Adrenal gland (tissue), 5 donors: ENCODE measurements around the gene VASH1.

Experiments used
- CTCF ChIP-seq, 6 experiments: fragments of 450-650 bp in 4 of 6; fragments of 200-600 bp in 2 of 6; sonication (generic) in 1 of 6; IDR thresholded peaks; 1 replicate in 5 of 6; 2 replicates in 1 of 6; pipeline versions ENCODE4 v1.5.1 to v1.8.0; 2016 to 2021; ENCODE audit warnings: antibody characterized with exemption in 6 of 6, mild to moderate bottlenecking in 2 of 6, moderate library complexity in 1 of 6
- POLR2A ChIP-seq, 2 donors: fragments of 450-650 bp; IDR thresholded peaks; one replicate each; pipeline ENCODE4 v1.6.1; 2017; ENCODE audit warnings: antibody characterized with exemption in 2 of 2, mild to moderate bottlenecking in 2 of 2, moderate library complexity in 1 of 2
- donor health status: DM: no; HTN: no; CAD: no.

GRCh38 chr14:76742966-76743365, 18.3 kb upstream of the VASH1 start:
- TF ChIP-seq CTCF (IDR thresholded peaks at IDR 0.05) (no peak), POLR2A (IDR thresholded peaks at IDR 0.05) (no peak)
